GM12874 (cell line): Measurements from ENCODE around the gene LDLRAD3.

Experiments
- TF ChIP-seq, protein P1 (sequence below): IDR thresholded peaks from 2 replicates; pipeline ENCODE4 v1.5.1; 2011; ENCODE audit warnings: low read depth, mild to moderate bottlenecking, control low read depth, low read length, moderate library complexity; ENCODE audit not compliant: insufficient read depth

The LDLRAD3 gene

DNA sequence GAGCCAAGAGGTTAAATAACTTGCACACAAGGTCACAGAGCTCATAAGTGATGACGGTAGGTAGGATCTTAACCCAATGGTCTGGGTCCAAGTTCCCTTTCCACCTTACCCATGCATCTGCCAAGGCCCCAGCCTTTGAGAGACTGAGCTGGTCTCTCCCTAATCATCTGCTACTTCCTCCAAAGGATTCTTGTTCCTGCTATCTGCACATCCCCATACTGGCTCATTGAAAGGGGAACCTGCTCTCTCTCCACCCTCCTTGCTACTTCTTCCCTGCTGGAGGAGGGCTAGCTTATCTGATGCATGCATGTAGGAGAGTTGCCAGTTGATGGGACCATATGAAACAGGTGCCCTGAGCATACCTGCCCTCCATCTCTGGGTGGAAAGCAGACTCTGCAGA lies 297.6 kb downstream of the LDLRAD3 start:
- TF ChIP-seq, protein P1, sequence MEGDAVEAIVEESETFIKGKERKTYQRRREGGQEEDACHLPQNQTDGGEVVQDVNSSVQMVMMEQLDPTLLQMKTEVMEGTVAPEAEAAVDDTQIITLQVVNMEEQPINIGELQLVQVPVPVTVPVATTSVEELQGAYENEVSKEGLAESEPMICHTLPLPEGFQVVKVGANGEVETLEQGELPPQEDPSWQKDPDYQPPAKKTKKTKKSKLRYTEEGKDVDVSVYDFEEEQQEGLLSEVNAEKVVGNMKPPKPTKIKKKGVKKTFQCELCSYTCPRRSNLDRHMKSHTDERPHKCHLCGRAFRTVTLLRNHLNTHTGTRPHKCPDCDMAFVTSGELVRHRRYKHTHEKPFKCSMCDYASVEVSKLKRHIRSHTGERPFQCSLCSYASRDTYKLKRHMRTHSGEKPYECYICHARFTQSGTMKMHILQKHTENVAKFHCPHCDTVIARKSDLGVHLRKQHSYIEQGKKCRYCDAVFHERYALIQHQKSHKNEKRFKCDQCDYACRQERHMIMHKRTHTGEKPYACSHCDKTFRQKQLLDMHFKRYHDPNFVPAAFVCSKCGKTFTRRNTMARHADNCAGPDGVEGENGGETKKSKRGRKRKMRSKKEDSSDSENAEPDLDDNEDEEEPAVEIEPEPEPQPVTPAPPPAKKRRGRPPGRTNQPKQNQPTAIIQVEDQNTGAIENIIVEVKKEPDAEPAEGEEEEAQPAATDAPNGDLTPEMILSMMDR, result no peak

GRCh38 chr11:36243641-36244040 lies 299.8 kb downstream of the LDLRAD3 start:
- TF ChIP-seq, protein P1, result no peak

DNA sequence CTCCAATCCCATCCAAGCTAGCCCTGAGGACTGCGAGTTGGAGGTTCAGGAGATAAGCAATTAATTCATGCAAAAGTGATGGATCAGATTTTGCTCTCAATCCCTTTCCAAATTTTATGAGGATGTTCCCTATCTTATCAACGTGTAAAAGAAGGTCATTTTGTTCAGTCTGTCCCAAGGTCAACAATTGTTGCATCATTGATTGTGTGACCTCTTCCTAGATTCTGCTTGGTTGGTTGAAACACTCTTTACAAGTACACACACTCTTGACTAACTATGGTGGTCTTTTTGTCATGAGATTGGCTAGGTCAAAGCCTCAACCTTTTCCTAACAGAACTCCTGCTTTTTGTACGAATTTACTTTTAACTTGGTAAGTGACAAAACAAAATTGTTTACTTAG lies 303.6 kb downstream of the LDLRAD3 start:
- TF ChIP-seq, protein P1, result no peak

DNA sequence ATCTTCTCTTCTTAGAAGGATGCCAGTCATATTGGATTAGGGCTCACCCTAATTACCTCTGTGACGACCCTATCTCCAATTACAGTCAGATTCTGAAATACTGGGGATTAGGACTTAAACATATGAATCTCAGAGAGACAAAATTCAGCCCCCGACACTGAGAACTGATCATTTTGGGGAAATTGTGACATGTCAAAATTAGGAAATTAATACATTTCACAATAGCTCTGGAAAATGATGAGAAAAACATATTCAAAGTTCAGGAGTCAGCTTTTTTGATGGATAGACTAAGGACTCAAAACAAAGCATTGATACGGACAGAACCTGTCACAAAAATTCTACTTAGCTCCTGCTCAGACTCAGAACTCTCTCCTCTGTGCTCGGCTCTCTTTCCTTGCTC lies 304.6 kb downstream of the LDLRAD3 start:
- TF ChIP-seq, protein P1, result no peak

DNA sequence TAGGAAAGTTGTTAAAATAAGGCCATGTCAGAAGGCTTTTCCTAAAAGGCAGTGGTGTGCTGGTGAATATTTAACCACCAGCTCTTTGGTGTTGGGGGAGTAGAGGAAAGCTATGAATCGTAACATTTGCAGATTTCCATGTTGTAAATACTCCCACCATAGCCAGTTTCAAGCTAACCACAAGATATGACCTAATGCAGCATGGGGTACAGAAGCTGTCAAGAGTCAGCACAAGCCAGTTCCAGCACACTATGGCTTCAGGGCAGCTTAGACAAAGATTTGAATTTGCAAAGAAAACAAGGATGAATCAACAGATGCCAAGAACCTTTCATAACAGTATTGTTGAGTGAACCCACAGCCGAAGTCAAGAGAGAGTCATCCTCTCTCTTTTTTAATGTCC lies 305.4 kb downstream of the LDLRAD3 start:
- TF ChIP-seq, protein P1, result no peak

DNA sequence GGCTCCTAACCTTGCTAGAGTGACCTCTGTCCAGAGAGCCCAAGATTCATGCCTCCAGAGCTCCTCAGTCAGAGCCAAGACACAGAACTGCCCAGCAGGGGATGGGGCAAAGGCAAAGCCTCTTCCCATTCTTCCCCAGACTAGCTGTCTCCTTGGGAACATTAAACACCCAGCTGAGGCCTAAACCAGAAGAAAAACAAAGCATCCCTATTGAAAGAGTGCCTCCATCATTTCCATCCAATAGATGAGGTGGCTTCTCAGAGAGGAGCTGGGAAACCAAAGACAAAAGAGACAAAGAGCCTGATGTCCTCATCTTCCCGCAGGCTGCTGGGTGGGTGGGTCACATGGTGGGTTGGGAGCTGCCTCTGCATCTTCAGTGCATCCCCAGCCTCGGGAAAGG lies 308.0 kb downstream of the LDLRAD3 start:
- TF ChIP-seq, protein P1, result no peak

- TF ChIP-seq, protein P1, result no peak
Observed at GRCh38 chr11:36253238-36253637, 309.4 kb downstream of the LDLRAD3 start.

DNA sequence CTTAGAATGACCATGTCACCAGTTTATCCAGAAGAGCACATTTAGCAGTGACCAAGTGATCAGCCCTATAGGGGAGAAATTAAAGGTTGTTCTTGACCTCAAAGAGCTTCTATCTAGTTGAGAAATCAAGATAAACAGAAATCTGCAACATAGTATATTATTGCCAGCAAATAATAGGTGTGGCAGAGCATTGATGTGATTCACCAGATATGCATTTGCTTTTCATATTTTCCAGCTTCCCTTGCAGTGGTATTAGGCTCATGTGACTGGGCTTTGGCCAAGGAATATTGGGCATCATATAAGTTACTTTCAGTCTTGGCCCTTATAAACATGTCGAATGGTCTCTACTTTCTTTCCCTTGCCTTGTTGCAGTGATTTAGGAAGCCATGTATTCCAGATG lies 310.9 kb downstream of the LDLRAD3 start:
- TF ChIP-seq, protein P1, result no peak
